NCI-H2171 (cell line): ENCODE results near the gene KIF12.
"Not testable (repeated sequence)": the region's sequence is repeated elsewhere in the genome, so short reads cannot be mapped to it uniquely, and the experiment has no call there.

Experiments
- DNase-seq: peaks from one replicate; lab custom pipeline; 2025; lab: John Stamatoyannopoulos, UW

KIF12 gene

DNA sequence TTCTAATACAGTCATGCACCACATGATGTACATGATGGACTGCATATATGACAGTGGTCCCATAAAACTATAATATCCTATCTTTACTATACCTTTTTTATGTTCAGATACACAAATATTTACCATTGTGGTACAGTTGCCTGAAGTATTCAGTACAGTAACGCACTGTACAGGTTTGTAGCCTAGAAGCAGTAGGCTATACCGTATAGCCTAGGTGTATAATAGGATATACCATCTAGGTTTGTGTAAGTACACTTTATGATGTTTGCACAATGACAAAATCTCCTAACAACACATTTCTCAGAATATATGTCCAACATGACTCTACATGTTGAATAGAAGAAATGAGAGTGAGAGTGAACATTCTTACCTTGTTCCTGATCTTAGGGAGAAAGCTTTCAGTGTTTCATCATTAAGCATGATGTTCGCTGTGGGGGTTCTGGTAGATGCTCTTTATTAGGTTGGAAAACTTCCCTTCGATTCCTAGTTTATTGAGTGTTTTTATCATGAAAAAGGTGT lies 52.8 kb downstream of the KIF12 start:
- no peak for DNase-seq

DNA sequence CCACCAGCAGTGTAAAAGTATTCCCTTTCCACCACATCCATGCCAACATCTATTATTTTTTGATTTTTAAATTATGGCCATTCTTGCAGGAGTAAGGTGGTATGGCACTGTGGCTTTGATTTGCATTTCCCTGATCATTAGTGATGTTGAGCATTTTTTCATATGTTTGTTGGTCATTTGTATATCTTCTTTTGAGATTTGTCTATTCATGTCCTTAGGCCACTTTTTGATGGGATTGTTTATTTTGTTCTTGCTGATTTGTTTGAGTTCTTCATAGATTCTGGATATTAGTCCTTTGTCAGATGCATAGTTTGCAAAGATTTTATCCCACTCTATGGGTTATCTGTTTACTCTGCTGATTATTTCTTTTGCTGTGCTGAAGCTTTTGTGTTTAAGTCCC lies 55.4 kb downstream of the KIF12 start:
- not testable (repeated sequence) for DNase-seq
